Measurements from ENCODE around the gene PLD6. TPM values are rescaled to one million over a fixed set of nuclear protein-coding genes. Genes with fewer than 3 reads are reported as not detected.

The PLD6 gene
- total RNA-seq, 1 donor from 2014 or later = 2.3 TPM

GRCh38 chr17:17156107-17156506 is 50.0 kb downstream of the PLD6 start:
- H3K27ac Mint-ChIP-seq = no peak overlapping the region
- H3K36me3 Mint-ChIP-seq = peaks cover 32% of the 10 kb centered on the region
- H3K4me3 Mint-ChIP-seq = no peak overlapping the region
- DNase-seq (ENCODE audit: low spot score in 2 of 2, unreplicated experiment in 2 of 2) = no peak
- TF ChIP-seq CTCF (IDR thresholded peaks at IDR 0.05; ENCODE audit: unreplicated experiment) = no peak
- H3K9me3 Mint-ChIP-seq = no peaks in the 10 kb centered on the region
- no peaks in the 10 kb centered on the region for H3K4me1 Mint-ChIP-seq
- H3K27me3 Mint-ChIP-seq (ENCODE audit: low read depth) = no peaks in the 10 kb centered on the region

DNA sequence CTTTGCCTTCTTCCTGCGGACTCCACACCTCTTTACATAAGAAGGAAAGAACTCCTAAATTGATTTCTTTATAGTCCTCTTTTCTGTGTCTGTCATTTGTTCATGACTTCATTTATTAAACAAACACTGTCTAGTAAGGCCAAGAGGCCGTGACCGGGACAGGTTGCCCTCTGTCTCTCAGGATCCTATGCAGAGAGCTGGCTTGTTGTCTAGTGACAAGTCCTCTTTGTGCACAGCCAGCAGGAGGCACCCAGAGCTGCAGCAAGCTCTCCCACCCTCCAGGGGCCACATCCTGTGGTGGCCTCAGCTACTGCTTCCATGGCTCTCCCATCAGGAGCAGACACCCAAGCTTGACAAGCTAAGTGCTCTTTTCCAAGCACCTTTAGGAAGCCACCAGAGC is 50.6 kb downstream of the PLD6 start:
- no peak for DNase-seq (ENCODE audit: low spot score in 2 of 2, unreplicated experiment in 2 of 2)
- H3K4me1 Mint-ChIP-seq = no peaks in the 10 kb centered on the region
- H3K9me3 Mint-ChIP-seq = no peaks in the 10 kb centered on the region
- no peak overlapping the region for H3K27ac Mint-ChIP-seq
- no peak for TF ChIP-seq CTCF (IDR thresholded peaks at IDR 0.05; ENCODE audit: unreplicated experiment)
- H3K4me3 Mint-ChIP-seq = no peak overlapping the region
- no peaks in the 10 kb centered on the region for H3K27me3 Mint-ChIP-seq (ENCODE audit: low read depth)
- peaks cover 32% of the 10 kb centered on the region for H3K36me3 Mint-ChIP-seq

DNA sequence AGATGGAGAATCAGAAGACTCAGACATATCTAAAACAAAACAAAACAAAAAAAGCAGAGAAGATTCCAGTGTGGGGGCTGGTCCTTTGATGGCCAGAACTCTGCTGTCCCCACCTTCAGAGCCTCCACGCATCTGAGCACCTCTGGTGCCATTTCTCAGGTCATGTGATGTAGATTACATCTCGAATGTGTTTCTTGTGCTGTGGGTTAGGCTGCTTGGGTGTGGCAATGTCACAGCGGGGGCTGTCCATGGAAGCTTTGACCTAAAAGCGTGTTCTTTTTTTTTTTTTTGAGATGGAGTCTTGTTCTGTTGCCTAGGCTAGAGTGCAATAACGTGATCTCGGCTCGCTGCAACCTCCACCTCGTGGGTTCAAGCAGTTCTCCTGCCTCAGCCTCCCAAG is 51.2 kb downstream of the PLD6 start:
- Mint-ChIP-seq H3K4me1 (no peaks in the 10 kb centered on the region), H3K4me3 (no peak overlapping the region), H3K27ac (no peak overlapping the region), H3K36me3 (peaks cover 37% of the 10 kb centered on the region), H3K9me3 (no peaks in the 10 kb centered on the region), H3K27me3 (ENCODE audit: low read depth) (no peaks in the 10 kb centered on the region)
- TF ChIP-seq CTCF (IDR thresholded peaks at IDR 0.05; ENCODE audit: unreplicated experiment) = no peak
- no peak for DNase-seq (ENCODE audit: low spot score in 2 of 2, unreplicated experiment in 2 of 2)

DNA sequence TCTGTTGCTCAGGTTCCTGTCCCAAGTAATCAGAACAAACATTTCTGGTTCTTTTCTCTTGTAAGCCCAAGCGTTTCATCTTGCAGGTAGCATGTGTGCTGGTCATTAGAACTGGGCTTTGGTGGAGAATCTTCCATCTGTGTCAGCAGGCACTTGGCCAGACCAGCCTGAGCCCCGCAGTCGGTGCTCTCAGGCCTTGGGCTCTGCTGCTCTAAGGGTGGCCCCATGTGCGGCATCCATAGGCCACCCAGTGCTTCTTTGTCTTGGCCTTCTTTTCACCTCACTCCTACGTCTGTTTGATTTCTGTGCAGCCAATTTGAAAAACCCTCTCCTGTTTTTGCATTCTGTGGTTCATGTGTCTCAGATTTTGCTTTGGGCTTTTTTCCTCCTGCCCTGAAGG is 51.6 kb downstream of the PLD6 start:
- peaks cover 37% of the 10 kb centered on the region for H3K36me3 Mint-ChIP-seq
- no peak for DNase-seq (ENCODE audit: low spot score in 2 of 2, unreplicated experiment in 2 of 2)
- H3K4me1 Mint-ChIP-seq = no peaks in the 10 kb centered on the region
- no peaks in the 10 kb centered on the region for H3K9me3 Mint-ChIP-seq
- no peaks in the 10 kb centered on the region for H3K27me3 Mint-ChIP-seq (ENCODE audit: low read depth)
- H3K27ac Mint-ChIP-seq = no peak overlapping the region
- H3K4me3 Mint-ChIP-seq = no peak overlapping the region
- no peak for TF ChIP-seq CTCF (IDR thresholded peaks at IDR 0.05; ENCODE audit: unreplicated experiment)

DNA sequence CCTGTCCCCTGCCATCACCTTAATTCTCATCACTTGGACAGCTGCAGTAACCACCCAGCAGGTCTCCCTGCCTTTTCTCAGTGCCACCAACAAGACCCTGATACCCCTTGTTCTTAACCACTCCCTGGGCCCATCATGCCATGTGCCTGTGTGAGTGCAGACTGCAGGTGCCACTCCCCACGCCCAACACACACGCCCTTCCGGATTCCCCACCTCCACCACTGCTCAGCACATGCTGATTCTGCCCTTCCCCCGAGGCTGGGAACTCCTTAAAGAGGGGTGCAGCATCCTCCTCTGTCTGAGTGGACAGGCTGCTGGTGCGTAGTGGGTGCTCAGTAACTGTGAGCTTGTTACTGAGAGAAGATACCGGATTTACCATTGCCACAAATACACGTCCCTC is 52.4 kb downstream of the PLD6 start:
- H3K4me3 Mint-ChIP-seq = no peak overlapping the region
- no peaks in the 10 kb centered on the region for H3K9me3 Mint-ChIP-seq
- H3K27ac Mint-ChIP-seq = no peak overlapping the region
- DNase-seq (ENCODE audit: low spot score in 2 of 2, unreplicated experiment in 2 of 2) = no peak
- H3K27me3 Mint-ChIP-seq (ENCODE audit: low read depth) = no peaks in the 10 kb centered on the region
- no peak for TF ChIP-seq CTCF (IDR thresholded peaks at IDR 0.05; ENCODE audit: unreplicated experiment)
- H3K36me3 Mint-ChIP-seq = peaks cover 34% of the 10 kb centered on the region
- no peaks in the 10 kb centered on the region for H3K4me1 Mint-ChIP-seq

- no peak for TF ChIP-seq CTCF (IDR thresholded peaks at IDR 0.05; ENCODE audit: unreplicated experiment)
- H3K9me3 Mint-ChIP-seq = no peaks in the 10 kb centered on the region
- H3K27me3 Mint-ChIP-seq (ENCODE audit: low read depth) = no peaks in the 10 kb centered on the region
- peaks cover 34% of the 10 kb centered on the region for H3K36me3 Mint-ChIP-seq
- no peak overlapping the region for H3K27ac Mint-ChIP-seq
- DNase-seq (ENCODE audit: low spot score in 2 of 2, unreplicated experiment in 2 of 2) = no peak
- no peak overlapping the region for H3K4me3 Mint-ChIP-seq
- no peaks in the 10 kb centered on the region for H3K4me1 Mint-ChIP-seq
Measured at GRCh38 chr17:17153071-17153470, 53.1 kb downstream of the PLD6 start.

Measured in mesothelial cell of epicardium (in vitro differentiated cells).